ENCODE data around the gene ERMAP. TPM values are rescaled to one million over a fixed set of nuclear protein-coding genes. Genes with fewer than 3 reads are reported as not detected.

The ERMAP gene
- total RNA-seq, 1 donor, result 21.7 TPM

GRCh38 chr1:42886046-42886739, 69.3 kb downstream of the ERMAP start:
- Histone ChIP-seq H3K27ac (ENCODE audit: low read depth, low read length) (no peak overlapping the region), H3K4me1 (ENCODE audit: insufficient read depth, low read length) (no peaks in the 10 kb centered on the region), H3K27me3 (ENCODE audit: insufficient read depth, low read length) (no peaks in the 10 kb centered on the region), H3K4me2 (ENCODE audit: insufficient read depth, low read length) (no peak overlapping the region), H3K79me2 (ENCODE audit: insufficient read depth, low read length) (no peaks in the 10 kb centered on the region), H4K20me1 (ENCODE audit: insufficient read depth, low read length) (no peaks in the 10 kb centered on the region), H3K36me3 (ENCODE audit: insufficient read depth, low read length) (no peaks in the 10 kb centered on the region), H3K4me3 (ENCODE audit: insufficient read depth, low read length) (no peak overlapping the region), H2AFZ (ENCODE audit: low read length) (no peak overlapping the region), H3K9me3 (ENCODE audit: low read depth, low read length) (no peaks in the 10 kb centered on the region)
- TF ChIP-seq CTCF (IDR thresholded peaks at IDR 0.05; ENCODE audit: extremely low read depth, low read depth, low read length), result no peak
- DNase-seq (ENCODE audit: insufficient read length, low spot score, missing footprints), result peak; percentile 37

GRCh38 chr1:42886800-42887199, 69.9 kb downstream of the ERMAP start:
- peak; percentile 14 for DNase-seq (ENCODE audit: insufficient read length, low spot score, missing footprints)
- no peak overlapping the region for H3K4me2 ChIP-seq (ENCODE audit: insufficient read depth, low read length)
- no peaks in the 10 kb centered on the region for H4K20me1 ChIP-seq (ENCODE audit: insufficient read depth, low read length)
- H3K27ac ChIP-seq (ENCODE audit: low read depth, low read length), result no peak overlapping the region
- no peaks in the 10 kb centered on the region for H3K79me2 ChIP-seq (ENCODE audit: insufficient read depth, low read length)
- H3K36me3 ChIP-seq (ENCODE audit: insufficient read depth, low read length), result no peaks in the 10 kb centered on the region
- no peak overlapping the region for H2AFZ ChIP-seq (ENCODE audit: low read length)
- no peaks in the 10 kb centered on the region for H3K4me1 ChIP-seq (ENCODE audit: insufficient read depth, low read length)
- no peak overlapping the region for H3K4me3 ChIP-seq (ENCODE audit: insufficient read depth, low read length)
- H3K27me3 ChIP-seq (ENCODE audit: insufficient read depth, low read length), result no peaks in the 10 kb centered on the region
- H3K9me3 ChIP-seq (ENCODE audit: low read depth, low read length), result no peaks in the 10 kb centered on the region
- no peak for TF ChIP-seq CTCF (IDR thresholded peaks at IDR 0.05; ENCODE audit: extremely low read depth, low read depth, low read length)

- no peak overlapping the region for H2AFZ ChIP-seq (ENCODE audit: low read length)
- no peak overlapping the region for H3K27ac ChIP-seq (ENCODE audit: low read depth, low read length)
- TF ChIP-seq CTCF (IDR thresholded peaks at IDR 0.05; ENCODE audit: extremely low read depth, low read depth, low read length), result no peak
- H3K4me2 ChIP-seq (ENCODE audit: insufficient read depth, low read length), result no peak overlapping the region
- no peaks in the 10 kb centered on the region for H3K27me3 ChIP-seq (ENCODE audit: insufficient read depth, low read length)
- H3K4me1 ChIP-seq (ENCODE audit: insufficient read depth, low read length), result no peaks in the 10 kb centered on the region
- no peaks in the 10 kb centered on the region for H3K9me3 ChIP-seq (ENCODE audit: low read depth, low read length)
- H3K36me3 ChIP-seq (ENCODE audit: insufficient read depth, low read length), result no peaks in the 10 kb centered on the region
- H3K79me2 ChIP-seq (ENCODE audit: insufficient read depth, low read length), result no peaks in the 10 kb centered on the region
- no peak overlapping the region for H3K4me3 ChIP-seq (ENCODE audit: insufficient read depth, low read length)
- no peaks in the 10 kb centered on the region for H4K20me1 ChIP-seq (ENCODE audit: insufficient read depth, low read length)
- peak; percentile 25 for DNase-seq (ENCODE audit: insufficient read length, low spot score, missing footprints)
Measured at GRCh38 chr1:42887366-42887765, 70.4 kb downstream of the ERMAP start.

- no peak for TF ChIP-seq CTCF (IDR thresholded peaks at IDR 0.05; ENCODE audit: extremely low read depth, low read depth, low read length)
- peak; percentile 26 for DNase-seq (ENCODE audit: insufficient read length, low spot score, missing footprints)
- no peaks in the 10 kb centered on the region for H3K27me3 ChIP-seq (ENCODE audit: insufficient read depth, low read length)
- H3K4me2 ChIP-seq (ENCODE audit: insufficient read depth, low read length), result no peak overlapping the region
- no peak overlapping the region for H3K4me3 ChIP-seq (ENCODE audit: insufficient read depth, low read length)
- no peak overlapping the region for H2AFZ ChIP-seq (ENCODE audit: low read length)
- no peaks in the 10 kb centered on the region for H3K4me1 ChIP-seq (ENCODE audit: insufficient read depth, low read length)
- no peaks in the 10 kb centered on the region for H3K36me3 ChIP-seq (ENCODE audit: insufficient read depth, low read length)
- H3K27ac ChIP-seq (ENCODE audit: low read depth, low read length), result no peak overlapping the region
- no peaks in the 10 kb centered on the region for H3K79me2 ChIP-seq (ENCODE audit: insufficient read depth, low read length)
- no peaks in the 10 kb centered on the region for H4K20me1 ChIP-seq (ENCODE audit: insufficient read depth, low read length)
- H3K9me3 ChIP-seq (ENCODE audit: low read depth, low read length), result no peaks in the 10 kb centered on the region
Measured at GRCh38 chr1:42888013-42888633, 71.2 kb downstream of the ERMAP start.

All from osteoblast (primary cell).